ENCODE measurements around the gene COPE.

DNA sequence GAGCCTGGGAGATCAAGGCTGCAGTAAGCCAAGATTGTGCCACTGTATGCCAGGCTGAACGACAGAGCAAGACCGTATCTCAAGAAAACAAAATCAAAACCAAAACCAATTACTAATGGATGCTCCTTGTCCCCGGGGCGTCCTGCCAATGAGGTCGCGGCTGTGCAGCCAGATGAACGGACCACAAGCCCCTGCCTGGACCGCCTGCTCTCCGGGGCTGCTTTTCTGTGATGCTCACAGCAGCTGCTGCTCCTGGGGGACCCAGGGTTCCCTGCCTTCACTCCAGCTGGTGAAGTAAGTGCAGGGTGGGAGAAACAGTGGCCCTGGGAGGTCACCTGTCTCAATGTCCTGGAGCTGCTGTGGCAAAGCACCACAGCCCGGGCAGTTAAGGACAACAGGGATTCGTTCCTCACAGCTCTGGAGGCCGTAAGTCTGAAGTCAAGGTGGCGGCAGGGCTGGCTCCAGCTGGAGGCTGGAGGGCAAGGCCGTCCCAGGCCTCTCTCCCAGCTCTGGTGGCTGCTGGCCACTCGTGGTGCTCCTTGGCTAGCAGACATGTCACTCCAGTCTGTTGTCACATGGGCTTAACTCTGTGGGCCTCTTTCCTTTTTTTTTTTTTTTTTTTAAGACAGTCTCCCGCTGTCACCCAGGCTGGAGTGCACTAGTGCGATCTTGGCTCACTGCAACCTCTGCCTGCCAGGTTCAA, 10.1 kb downstream of the COPE start:
- TF ChIP-seq, protein P1, sequence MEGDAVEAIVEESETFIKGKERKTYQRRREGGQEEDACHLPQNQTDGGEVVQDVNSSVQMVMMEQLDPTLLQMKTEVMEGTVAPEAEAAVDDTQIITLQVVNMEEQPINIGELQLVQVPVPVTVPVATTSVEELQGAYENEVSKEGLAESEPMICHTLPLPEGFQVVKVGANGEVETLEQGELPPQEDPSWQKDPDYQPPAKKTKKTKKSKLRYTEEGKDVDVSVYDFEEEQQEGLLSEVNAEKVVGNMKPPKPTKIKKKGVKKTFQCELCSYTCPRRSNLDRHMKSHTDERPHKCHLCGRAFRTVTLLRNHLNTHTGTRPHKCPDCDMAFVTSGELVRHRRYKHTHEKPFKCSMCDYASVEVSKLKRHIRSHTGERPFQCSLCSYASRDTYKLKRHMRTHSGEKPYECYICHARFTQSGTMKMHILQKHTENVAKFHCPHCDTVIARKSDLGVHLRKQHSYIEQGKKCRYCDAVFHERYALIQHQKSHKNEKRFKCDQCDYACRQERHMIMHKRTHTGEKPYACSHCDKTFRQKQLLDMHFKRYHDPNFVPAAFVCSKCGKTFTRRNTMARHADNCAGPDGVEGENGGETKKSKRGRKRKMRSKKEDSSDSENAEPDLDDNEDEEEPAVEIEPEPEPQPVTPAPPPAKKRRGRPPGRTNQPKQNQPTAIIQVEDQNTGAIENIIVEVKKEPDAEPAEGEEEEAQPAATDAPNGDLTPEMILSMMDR (IDR thresholded peaks at IDR 0.05; ENCODE audit: low read depth, low read length), result no peak
- no peak for TF ChIP-seq EZH2phosphoT487 (IDR thresholded peaks at IDR 0.05; ENCODE audit: low read depth)

Data from OCI-LY3 (cell line).